H1 (cell line): ENCODE measurements around the gene EXTL2. TPM values are rescaled to one million over a fixed set of nuclear protein-coding genes. Genes with fewer than 3 reads are reported as not detected.

Experiments
- CTCF ChIA-PET: fragments of 300-600 bp; sonication (Branson Sonifier 250); formaldehyde crosslinking; loops from one replicate; lab custom pipeline; 2021; ENCODE audit not compliant: partially characterized antibody; lab: Charles Lee
- POLR2A ChIA-PET: fragments of 300-600 bp; sonication (Branson Sonifier 250); formaldehyde crosslinking; loops from one replicate; lab custom pipeline; 2021; ENCODE audit warnings: inconsistent platforms; ENCODE audit not compliant: partially characterized antibody; lab: Charles Lee
- DNase-seq, 2 experiments: peaks; one replicate each; pipeline versions ENCODE4 v3.0.0 to v3.0.0-alpha.2; 2010 to 2022; ENCODE audit warnings: low spot score in 2 of 2, low read depth in 1 of 2, mixed read lengths in 1 of 2
- FAIRE-seq: peaks from 2 replicates; lab custom pipeline; 2011; peaks lifted over from hg19 to GRCh38; lab: Jason Lieb, UNC
- H2AFZ ChIP-seq: 2 replicates; pipeline ENCODE4 v1.8.1; 2012; ENCODE audit warnings: low read length, inconsistent platforms
- H2AK5ac ChIP-seq: 2 replicates; pipeline ENCODE4 v1.6.1; 2013; ENCODE audit warnings: low read depth, low read length
- H2BK120ac ChIP-seq: replicated peaks from 2 replicates; pipeline ENCODE3; 2013; ENCODE audit warnings: low read depth, low read length, inconsistent platforms
- H2BK12ac ChIP-seq: 2 replicates; pipeline ENCODE4 v1.6.1; 2013; ENCODE audit warnings: low read depth, low read length
- H2BK15ac ChIP-seq: 2 replicates; pipeline ENCODE4 v1.6.1; 2013; ENCODE audit warnings: low read length
- H2BK20ac ChIP-seq: 2 replicates; pipeline ENCODE4 v1.6.1; 2013; ENCODE audit warnings: low read length
- H2BK5ac ChIP-seq: 2 replicates; pipeline ENCODE4 v1.6.1; 2013; ENCODE audit warnings: low read depth, low read length
- H3K14ac ChIP-seq: 2 replicates; pipeline ENCODE4 v1.6.1; 2013; ENCODE audit warnings: inconsistent platforms; ENCODE audit not compliant: insufficient read length
- H3K18ac ChIP-seq: 2 replicates; pipeline ENCODE4 v1.6.1; 2013; ENCODE audit warnings: low read length; ENCODE audit errors: extremely low read depth
- H3K23ac ChIP-seq: 2 replicates; pipeline ENCODE4 v1.6.1; 2013; ENCODE audit warnings: inconsistent platforms; ENCODE audit not compliant: insufficient read length
- H3K23me2 ChIP-seq: 2 replicates; pipeline ENCODE4 v1.6.1; 2013; ENCODE audit warnings: low read depth, low read length
- H3K27ac ChIP-seq: 2 replicates; pipeline ENCODE4 v1.6.1; 2011; ENCODE audit warnings: low read depth, low read length, inconsistent platforms
- H3K27me3 ChIP-seq, 4 experiments: replicated peaks in 1 of 4; 1 replicate in 1 of 4; 2 replicates in 3 of 4; pipeline versions ENCODE4 v1.6.1 to v1.8.1; 2011 to 2013; ENCODE audit warnings: low read length in 3 of 4, mild to moderate bottlenecking in 3 of 4, inconsistent platforms in 2 of 4, mixed read lengths in 2 of 4, moderate library complexity in 1 of 4; ENCODE audit not compliant: control insufficient read depth in 3 of 4, insufficient read depth in 3 of 4; ENCODE audit errors: extremely low read depth in 1 of 4
- H3K36me3 ChIP-seq, 4 experiments: 2 replicates each; pipeline versions ENCODE4 v1.6.1 to v1.8.1; 2011 to 2013; ENCODE audit warnings: mild to moderate bottlenecking in 4 of 4, low read length in 3 of 4, moderate library complexity in 2 of 4, control low read depth in 1 of 4, inconsistent platforms in 1 of 4; ENCODE audit not compliant: insufficient read depth in 4 of 4, control insufficient read depth in 2 of 4
- H3K4ac ChIP-seq: replicated peaks from 2 replicates; pipeline ENCODE3; 2013; ENCODE audit warnings: low read length, low read depth, mixed read lengths, inconsistent platforms; ENCODE audit not compliant: insufficient read length
- H3K4me1 ChIP-seq, 4 experiments: replicated peaks in 1 of 4; 1 replicate in 1 of 4; 2 replicates in 3 of 4; pipeline versions ENCODE4 v1.6.1 to v1.8.1; 2011 to 2013; ENCODE audit warnings: low read length in 3 of 4, inconsistent platforms in 2 of 4, mixed read lengths in 1 of 4; ENCODE audit not compliant: insufficient read depth in 4 of 4, control insufficient read depth in 3 of 4
- H3K4me2 ChIP-seq, 2 experiments: 2 replicates each; pipeline versions ENCODE4 v1.6.1 to v1.8.1; 2011 to 2013; ENCODE audit warnings: low read depth in 2 of 2, low read length in 2 of 2, control low read depth in 1 of 2, inconsistent platforms in 1 of 2, mild to moderate bottlenecking in 1 of 2; ENCODE audit not compliant: insufficient read depth in 1 of 2
- H3K4me3 ChIP-seq, 4 experiments: fragments of 200-600, 300-600 bp in 1 of 4; sonication (generic), shearing (Covaris generic), sonication (Bioruptor Twin) in 1 of 4; 2 replicates each; pipeline versions ENCODE4 v1.5.1 to v1.8.1; 2011 to 2016; ENCODE audit warnings: low read length in 4 of 4, low read depth in 3 of 4, control low read depth in 2 of 4, inconsistent platforms in 2 of 4, mild to moderate bottlenecking in 2 of 4, mixed read lengths in 1 of 4, moderate library complexity in 1 of 4; ENCODE audit not compliant: insufficient read depth in 2 of 4; ENCODE audit errors: extremely low read depth in 1 of 4
- H3K56ac ChIP-seq: replicated peaks from 2 replicates; pipeline ENCODE3; 2013; ENCODE audit warnings: low read depth, mild to moderate bottlenecking, mixed read lengths, low read length, inconsistent platforms; ENCODE audit not compliant: insufficient read length
- H3K79me1 ChIP-seq: 2 replicates; pipeline ENCODE4 v1.6.1; 2013; ENCODE audit warnings: low read depth, low read length, control low read depth
- H3K79me2 ChIP-seq, 2 experiments: 2 replicates each; pipeline versions ENCODE4 v1.6.1 to v1.8.1; 2012 to 2013; ENCODE audit warnings: low read length in 2 of 2, mild to moderate bottlenecking in 2 of 2, inconsistent platforms in 1 of 2; ENCODE audit not compliant: insufficient read depth in 2 of 2, control insufficient read depth in 1 of 2
- H3K9ac ChIP-seq, 4 experiments: replicated peaks in 1 of 4; 1 replicate in 1 of 4; 2 replicates in 3 of 4; pipeline versions ENCODE4 v1.6.1 to v1.8.1; 2011 to 2013; ENCODE audit warnings: low read depth in 3 of 4, low read length in 3 of 4, control low read depth in 2 of 4, mild to moderate bottlenecking in 2 of 4, moderate library complexity in 2 of 4, inconsistent platforms in 1 of 4; ENCODE audit errors: extremely low read depth in 1 of 4
- H3K9me3 ChIP-seq, 2 experiments: 2 replicates each; pipeline versions ENCODE4 v1.6.1 to v1.8.1; 2012 to 2013; ENCODE audit warnings: mild to moderate bottlenecking in 2 of 2, moderate library complexity in 2 of 2, control low read depth in 1 of 2, inconsistent platforms in 1 of 2, low read depth in 1 of 2, low read length in 1 of 2, mixed read lengths in 1 of 2; ENCODE audit not compliant: insufficient read depth in 2 of 2
- H4K20me1 ChIP-seq, 2 experiments: replicated peaks in 1 of 2; 2 replicates each; pipeline versions ENCODE3 to v1.8.1; 2011 to 2013; ENCODE audit warnings: inconsistent platforms in 2 of 2, low read length in 2 of 2, mild to moderate bottlenecking in 1 of 2; ENCODE audit not compliant: insufficient read depth in 2 of 2, control insufficient read depth in 1 of 2
- H4K5ac ChIP-seq: 2 replicates; pipeline ENCODE4 v1.6.1; 2013; ENCODE audit warnings: low read length, low read depth, mixed read lengths, inconsistent platforms; ENCODE audit not compliant: insufficient read length
- H4K8ac ChIP-seq: 2 replicates; pipeline ENCODE4 v1.8.0; 2013; ENCODE audit warnings: mild to moderate bottlenecking, moderate library complexity, low read length, inconsistent platforms; ENCODE audit not compliant: insufficient read depth; ENCODE audit errors: extremely low read depth
- H4K91ac ChIP-seq: replicated peaks from 2 replicates; pipeline ENCODE3; 2013; ENCODE audit warnings: low read length, mixed read lengths, inconsistent platforms; ENCODE audit not compliant: insufficient read length
- ASH2L ChIP-seq: fragments of 200-600, 300-600 bp; sonication (generic); IDR thresholded peaks from one replicate; pipeline ENCODE4 v1.7.1; 2017; ENCODE audit warnings: low read length
- BACH1 ChIP-seq: IDR thresholded peaks from 2 replicates; pipeline ENCODE4 v1.6.1; 2012; ENCODE audit warnings: low read length, improper control_type of control experiment
- CTBP2 ChIP-seq: IDR thresholded peaks from 2 replicates; pipeline ENCODE4 v1.7.0; 2011; ENCODE audit warnings: borderline replicate concordance, mild to moderate bottlenecking, moderate library complexity, mixed read lengths, low read length; ENCODE audit not compliant: insufficient read depth, insufficient read length
- FOSL1 ChIP-seq: IDR thresholded peaks from 2 replicates; pipeline ENCODE4 v1.6.1; 2011; ENCODE audit warnings: mild to moderate bottlenecking, low read depth, low read length, moderate library complexity; ENCODE audit not compliant: insufficient read depth
- GTF2F1 ChIP-seq: IDR thresholded peaks from 2 replicates; pipeline ENCODE4 v1.6.1; 2012; ENCODE audit warnings: low read depth, low read length, improper control_type of control experiment, borderline replicate concordance
- HDAC6 ChIP-seq: IDR thresholded peaks from one replicate; pipeline ENCODE4 v1.7.1; 2012; ENCODE audit warnings: low read depth, mild to moderate bottlenecking, inconsistent platforms, low read length, moderate library complexity
- JUN ChIP-seq: IDR thresholded peaks from 2 replicates; pipeline ENCODE4 v1.6.1; 2011; ENCODE audit warnings: low read depth, mild to moderate bottlenecking, improper control_type of control experiment, low read length
- KDM1A ChIP-seq: fragments of 200-600, 300-600 bp; sonication (generic); IDR thresholded peaks from 2 replicates; pipeline ENCODE4 v1.7.1; 2016; ENCODE audit warnings: mild to moderate bottlenecking, low read length, borderline replicate concordance
- KDM5A ChIP-seq: fragments of 200-600 bp; IDR thresholded peaks from 2 replicates; pipeline ENCODE4 v1.7.1; 2012; ENCODE audit warnings: mild to moderate bottlenecking, low read length, inconsistent platforms, mixed read lengths
- NANOG ChIP-seq: IDR thresholded peaks from 2 replicates; pipeline ENCODE4 v1.6.1; 2011; ENCODE audit warnings: low read length, low read depth, mild to moderate bottlenecking, inconsistent platforms; ENCODE audit not compliant: insufficient read depth, poor library complexity, severe bottlenecking
- RAD21 ChIP-seq, 2 experiments: IDR thresholded peaks in 1 of 2; conservative IDR thresholded peaks in 1 of 2; 2 replicates each; pipeline ENCODE4 v1.6.1; 2011; ENCODE audit warnings: low read depth in 2 of 2, low read length in 2 of 2, improper control_type of control experiment in 1 of 2, inconsistent platforms in 1 of 2, mild to moderate bottlenecking in 1 of 2, moderate library complexity in 1 of 2
- RBBP5 ChIP-seq: IDR thresholded peaks from 2 replicates; pipeline ENCODE4 v1.7.1; 2012; ENCODE audit warnings: low read depth, mild to moderate bottlenecking, inconsistent platforms, low read length, moderate library complexity, borderline replicate concordance
- SP2 ChIP-seq: IDR thresholded peaks from 2 replicates; pipeline ENCODE4 v1.6.1; 2012; ENCODE audit warnings: mild to moderate bottlenecking, low read length, inconsistent platforms
- TCF12 ChIP-seq: IDR thresholded peaks from 2 replicates; pipeline ENCODE4 v1.6.1; 2011; ENCODE audit warnings: low read depth, mild to moderate bottlenecking, low read length
- WGBS, 2 experiments: shearing (Covaris generic) in 1 of 2; methylation state at CpG; one replicate each; pipeline versions ENCODE4 v1.1.6 to v1.1.7; 2013 to 2015; ENCODE audit warnings: low lambda C conversion rate in 2 of 2, mixed read lengths in 2 of 2, inconsistent platforms in 1 of 2, low coverage in 1 of 2, missing lambda C conversion rate in 1 of 2; ENCODE audit not compliant: insufficient replicate concordance in 2 of 2, insufficient coverage in 1 of 2, insufficient read length in 1 of 2; ENCODE audit errors: extremely low coverage in 1 of 2, missing lambda C conversion rate in 1 of 2; 5-methylcytosine and 5-hydroxymethylcytosine counted together
- polyA plus RNA-seq, 7 experiments: library from polyadenylated mRNA; depleted of rRNA in 3 of 7; stranded (reverse) in 5 of 7; unstranded in 2 of 7; fragments of >200 nt in 5 of 7; fragments of 200-250 nt in 2 of 7; gene quantifications; 1 replicate in 5 of 7; 2 replicates in 1 of 7; 4 replicates in 1 of 7; pipeline versions ENCODE4 v1.2.1 to v1.2.3, GENCODE V29; 2011 to 2013; ENCODE audit warnings: missing spikeins in 2 of 7, mixed read lengths in 2 of 7
- total RNA-seq: library from RNA; stranded (reverse); fragmentation: NEBNext Ultra II Directional; extraction: Animal tissue kit (Norgen Biotek cat#: 25700); gene quantifications from 2 replicates; pipeline ENCODE4 v1.2.1, GENCODE V29; 2021

The EXTL2 gene
- total and polyA plus RNA-seq, 2 of the 8 experiments (the other 6 are each of a cell fraction or from before 2014, with no cell fraction given): 27.1 to 54.7 TPM

DNA sequence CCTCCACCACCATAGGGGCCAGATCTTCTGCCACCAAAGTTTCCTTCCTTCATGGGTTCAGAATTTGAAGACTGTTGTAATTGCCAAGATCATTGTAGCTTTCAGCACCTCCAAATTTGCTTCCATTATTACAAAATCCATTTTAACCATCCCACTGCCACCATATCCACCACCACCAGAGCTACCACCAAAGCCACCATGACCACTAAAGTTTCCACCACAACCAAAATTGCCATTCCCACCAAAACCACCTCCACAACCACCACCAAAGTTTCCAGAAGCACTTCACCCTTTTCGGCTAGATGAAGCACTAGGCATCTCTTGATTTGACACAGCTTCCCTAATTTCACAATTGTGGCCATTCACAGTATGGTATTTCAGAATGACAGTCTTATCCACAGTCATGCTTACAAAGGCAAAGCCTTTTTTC lies 46.5 kb upstream of the EXTL2 start:
- H2BK5ac ChIP-seq: no peak overlapping the region
- H3K9ac ChIP-seq: no peak overlapping the region
- no peak overlapping the region for H3K4ac ChIP-seq
- no peak overlapping the region for H4K5ac ChIP-seq
- H2BK12ac ChIP-seq: no peak overlapping the region
- H3K23me2 ChIP-seq: no peaks in the 10 kb centered on the region; the same call in 1 of the 2 replicates
- CTCF ChIA-PET: interaction anchor here (0.8 to 1.4 kb wide), 3 partner anchors 8 to 347 kb away, joined by 3 to 6 read pairs (median 3); no protein-coding TSS in a partner anchor
- no peaks in the 10 kb centered on the region for H3K27me3 ChIP-seq
- no peak overlapping the region for H3K56ac ChIP-seq
- H2BK20ac ChIP-seq: no peak overlapping the region
- FAIRE-seq (no peak), DNase-seq (no peak)
- H2BK120ac ChIP-seq: no peak overlapping the region
- H2AFZ ChIP-seq: no peak overlapping the region
- H4K20me1 ChIP-seq: no peaks in the 10 kb centered on the region
- no peak overlapping the region for H2BK15ac ChIP-seq
- no peak overlapping the region for H3K23ac ChIP-seq
- H3K79me2 ChIP-seq: no peaks in the 10 kb centered on the region; a peak in 1 of 4 replicates
- no peak overlapping the region for H3K14ac ChIP-seq
- 69% methylated on average over 1 of the region's 1 CpG; no CpG with 5 or more reads in 1 of the 2 experiments for WGBS, 2 experiments
- peaks cover 0 to 22% (median 3%) of the 10 kb centered on the region in 4 experiments; a peak in 2 of 8 replicates for H3K36me3 ChIP-seq
- H3K27ac ChIP-seq: no peak overlapping the region
- H3K4me2 ChIP-seq: no peak overlapping the region
- no peak overlapping the region for H4K8ac ChIP-seq
- no peak overlapping the region for H2AK5ac ChIP-seq
- no peak overlapping the region for H3K18ac ChIP-seq
- H4K91ac ChIP-seq: no peak overlapping the region
- H3K4me1 ChIP-seq: no peaks in the 10 kb centered on the region
- H3K79me1 ChIP-seq: no peaks in the 10 kb centered on the region
- H3K4me3 ChIP-seq: no peak overlapping the region
- no peaks in the 10 kb centered on the region for H3K9me3 ChIP-seq
- POLR2A ChIA-PET: interaction anchor here (1.3 to 1.5 kb wide), 2 partner anchors 8 to 45 kb away, joined by 3 to 4 read pairs; partner anchors contain the start of gene SLC30A7
- TF ChIP-seq RAD21 (IDR thresholded peaks at IDR 0.05 in 1 of 2, conservative IDR thresholded peaks at IDR 0.05 in 1 of 2; ENCODE audit: low read depth in 2 of 2, low read length in 2 of 2): no peak
- no peak for TF ChIP-seq FOSL1
- TF ChIP-seq KDM5A: no peak
- no peak for TF ChIP-seq GTF2F1
- TF ChIP-seq BACH1: no peak
- no peak for TF ChIP-seq HDAC6
- TF ChIP-seq ASH2L: no peak
- no peak for TF ChIP-seq SP2
- no peak for TF ChIP-seq CTBP2
- no peak for TF ChIP-seq TCF12
- no peak for TF ChIP-seq JUN
- no peak for TF ChIP-seq RBBP5
- no peak for TF ChIP-seq NANOG
- no peak for TF ChIP-seq KDM1A
